OCI-M2 (cell line): ENCODE results near the gene PROKR2.

Source experiments
- DNase-seq: peaks from one replicate; lab custom pipeline; 2025; ENCODE audit not compliant: unreplicated experiment; lab: John Stamatoyannopoulos, UW

The PROKR2 gene

DNA sequence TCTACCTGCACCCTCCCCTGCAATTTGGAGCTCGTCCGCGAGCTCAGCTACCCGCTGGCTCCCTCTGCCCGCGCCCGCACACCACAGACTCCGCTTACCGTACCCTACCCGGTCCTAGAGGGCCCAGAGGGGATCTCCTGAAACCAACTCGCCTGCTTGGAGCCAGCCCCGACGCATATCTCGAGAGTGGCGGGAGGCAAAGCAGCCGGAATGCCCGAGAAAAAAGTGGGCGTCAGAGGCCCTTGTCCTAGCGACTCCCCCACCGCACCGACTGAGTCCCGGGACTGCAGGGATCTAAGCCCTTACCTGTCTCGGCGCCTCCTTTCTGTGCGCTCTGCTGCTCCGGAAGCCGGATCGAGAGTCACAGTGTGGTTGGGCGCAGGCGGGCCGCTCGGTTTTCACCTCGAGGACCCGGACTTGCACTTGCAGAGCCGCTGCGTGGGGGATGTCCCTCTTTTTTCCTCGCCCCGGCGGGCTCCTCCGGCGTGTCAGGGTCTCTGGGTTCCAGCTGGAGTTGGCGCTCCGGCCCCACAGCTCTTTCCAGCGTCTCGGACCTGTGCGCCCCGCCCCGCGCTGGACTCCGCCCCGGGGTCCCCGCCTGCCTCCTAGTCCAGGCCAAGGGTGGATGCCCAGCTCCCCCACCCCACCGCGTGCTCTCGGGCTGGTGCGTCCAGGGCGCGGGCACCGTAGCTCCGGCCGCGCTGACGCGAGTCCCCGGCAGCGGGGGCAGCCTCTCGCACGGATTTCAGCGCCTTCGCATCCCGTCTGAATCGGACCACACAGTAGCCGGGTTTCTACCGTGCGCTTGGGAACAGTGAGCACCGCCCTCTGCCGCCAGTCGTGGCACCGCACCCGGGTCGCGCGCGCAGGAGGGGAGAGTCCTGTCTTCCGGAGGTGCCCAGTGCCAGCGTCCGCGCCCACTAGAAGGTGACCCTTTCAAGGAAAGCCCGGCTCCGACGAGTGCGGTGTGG is at the start of gene PROKR2:
Gene PROKR2 (minus strand): TSS at position 767 of the 971 bp plus-strand sequence. CDS start 2,585 bp downstream, outside the sequence.
- no peak for DNase-seq

DNA sequence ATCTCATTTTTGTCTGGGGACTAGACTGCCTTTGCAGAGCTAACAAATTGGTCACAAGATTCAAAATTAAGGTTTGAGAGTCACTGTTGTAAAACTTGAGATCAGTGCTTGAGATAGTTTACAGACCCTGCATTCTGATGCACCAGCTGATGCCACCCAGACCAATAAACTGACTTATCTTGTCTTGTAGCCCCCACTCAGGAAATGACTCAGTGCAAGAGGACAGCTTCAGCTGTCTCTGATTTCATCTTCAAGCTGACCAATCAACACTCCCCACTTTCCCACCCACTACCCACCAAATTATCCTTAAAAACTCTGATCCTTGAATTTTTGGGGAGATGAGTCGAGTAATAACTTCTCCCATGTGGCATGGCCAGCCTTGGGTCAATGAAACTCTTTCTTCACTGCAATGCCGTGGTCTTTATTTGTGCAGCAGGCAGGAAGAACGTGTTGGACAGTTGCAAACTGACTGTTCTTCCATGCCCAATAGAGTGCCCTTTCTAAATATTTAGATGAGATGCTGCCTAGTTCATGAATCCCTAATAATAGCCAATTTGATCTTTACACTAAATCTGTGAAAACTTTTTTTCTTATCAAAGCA is 48.3 kb upstream of the PROKR2 start:
- DNase-seq, result no peak

DNA sequence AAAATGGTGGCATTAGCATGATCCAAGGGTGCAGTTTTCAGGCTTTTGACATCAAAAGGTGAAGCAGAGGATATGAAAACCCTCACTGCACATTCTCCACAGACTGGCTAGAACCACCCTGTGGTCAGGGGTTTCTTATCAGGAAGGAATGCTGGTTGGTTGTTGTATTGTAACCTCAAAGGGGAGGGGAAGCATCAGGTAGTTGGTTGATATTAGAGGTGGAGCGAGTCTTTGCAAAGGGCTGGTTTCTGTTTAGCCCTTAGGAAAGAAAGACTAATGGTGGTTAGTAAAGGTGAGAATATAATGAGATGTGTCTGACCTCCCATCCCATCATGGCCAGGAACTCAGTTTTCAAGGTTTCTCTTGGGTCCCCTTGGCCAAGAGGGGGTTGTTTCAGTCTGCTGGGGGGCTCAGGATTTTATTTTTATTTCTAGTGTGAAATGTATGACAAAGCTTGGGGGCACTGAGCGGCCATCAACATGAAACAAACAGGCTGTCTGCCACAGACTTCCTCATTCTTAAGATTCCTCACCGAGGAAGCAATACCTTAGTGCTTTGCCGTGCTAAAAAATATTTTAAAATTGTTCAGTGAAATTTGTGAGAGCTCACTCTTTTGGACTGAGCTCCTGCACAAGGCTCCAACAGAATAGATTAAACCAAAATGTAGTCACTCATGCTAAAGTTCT is 47.5 kb upstream of the PROKR2 start:
- DNase-seq, result no peak

DNA sequence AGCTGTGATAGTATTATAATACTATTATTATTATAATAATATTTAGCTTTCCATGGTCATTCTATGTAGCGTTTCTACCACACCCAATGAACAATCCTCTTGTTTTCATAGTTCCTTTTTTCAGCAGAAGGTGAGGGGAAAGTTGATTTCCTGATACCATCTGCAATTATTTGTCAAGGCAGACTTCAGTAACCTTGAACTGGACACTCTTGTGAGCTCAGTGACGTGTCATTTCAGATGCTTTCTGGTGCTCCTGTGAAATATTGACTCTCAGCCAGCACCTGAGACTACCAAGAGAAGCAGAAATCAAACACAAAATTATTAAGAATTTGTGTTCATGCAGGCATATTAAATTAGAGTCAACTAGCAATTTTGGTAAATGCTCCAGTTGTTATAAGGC is 46.0 kb upstream of the PROKR2 start:
- DNase-seq, result no peak

DNA sequence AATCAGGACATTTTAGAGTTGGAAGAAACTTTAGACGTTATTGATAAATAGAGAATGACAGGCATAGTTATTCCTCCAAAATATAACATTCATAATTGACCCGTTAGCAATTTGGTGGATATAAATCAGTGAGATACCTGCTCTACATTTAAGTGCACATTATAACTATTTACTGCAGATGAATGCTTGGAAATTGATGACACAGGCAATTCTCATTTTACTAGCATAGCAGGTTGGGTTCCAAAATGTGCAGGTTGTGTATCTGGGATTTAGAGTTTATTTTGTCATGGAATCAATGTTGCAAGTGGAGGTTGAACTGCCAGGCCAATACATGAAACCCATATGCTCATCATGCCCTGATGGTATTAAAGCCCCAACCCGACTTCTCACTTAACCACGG is 44.4 kb upstream of the PROKR2 start:
- DNase-seq, result no peak

DNA sequence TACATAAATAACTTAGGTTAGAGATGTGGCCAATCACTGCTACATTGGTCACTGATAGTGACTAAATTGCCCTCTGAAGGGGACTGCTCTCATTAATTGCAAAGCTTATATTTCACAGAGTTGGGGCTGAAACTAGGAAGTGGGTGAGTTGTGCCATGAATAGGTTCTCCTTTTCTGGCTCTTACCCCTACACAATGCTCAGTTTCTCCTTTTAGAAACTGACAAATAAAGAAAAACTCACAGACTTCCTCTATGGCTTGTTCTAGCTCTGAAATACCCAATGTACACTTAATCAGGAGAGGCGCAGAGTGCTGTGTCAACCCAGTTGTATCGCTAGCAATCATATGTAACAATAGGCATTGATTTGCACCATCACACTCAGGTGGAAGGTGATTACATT is 41.2 kb upstream of the PROKR2 start:
- DNase-seq, result no peak

DNA sequence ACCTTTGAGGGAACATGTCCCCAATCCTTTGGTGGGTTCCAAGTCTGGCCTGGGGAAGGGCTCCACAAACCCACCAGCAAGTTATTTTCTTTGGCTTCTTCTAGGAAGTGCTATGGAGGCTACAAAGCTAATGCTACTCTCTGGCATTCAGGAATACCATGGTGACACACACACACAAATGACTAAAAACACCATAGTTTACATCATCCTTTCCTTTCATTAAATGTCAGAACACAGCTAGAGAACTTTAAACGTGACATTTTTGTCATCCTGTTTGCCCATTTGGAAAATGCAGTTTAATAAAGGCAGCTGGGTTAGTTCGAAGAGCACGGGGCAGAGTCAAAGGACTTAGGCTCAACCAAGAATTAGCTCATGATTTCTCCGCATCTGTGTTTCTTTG is 40.2 kb upstream of the PROKR2 start:
- no peak for DNase-seq

DNA sequence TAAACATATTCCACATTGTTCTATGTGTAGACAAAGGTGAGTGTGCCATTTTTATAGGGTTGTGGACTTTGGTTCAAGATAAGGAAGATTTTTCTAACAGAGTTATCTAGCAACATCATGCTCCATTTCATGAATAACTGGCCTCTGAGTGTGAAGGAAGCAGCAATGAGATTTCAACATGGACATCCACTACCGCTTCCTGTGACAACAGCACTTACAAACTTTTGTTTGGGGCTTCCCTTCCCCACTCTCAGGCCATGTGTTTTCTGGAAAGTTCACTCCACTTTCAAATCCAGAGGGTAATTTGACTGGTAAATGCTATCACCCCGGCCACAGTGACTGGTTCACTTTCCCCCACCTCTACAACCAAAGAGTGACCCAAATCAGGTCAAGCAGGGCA is 38.1 kb upstream of the PROKR2 start:
- no peak for DNase-seq

DNA sequence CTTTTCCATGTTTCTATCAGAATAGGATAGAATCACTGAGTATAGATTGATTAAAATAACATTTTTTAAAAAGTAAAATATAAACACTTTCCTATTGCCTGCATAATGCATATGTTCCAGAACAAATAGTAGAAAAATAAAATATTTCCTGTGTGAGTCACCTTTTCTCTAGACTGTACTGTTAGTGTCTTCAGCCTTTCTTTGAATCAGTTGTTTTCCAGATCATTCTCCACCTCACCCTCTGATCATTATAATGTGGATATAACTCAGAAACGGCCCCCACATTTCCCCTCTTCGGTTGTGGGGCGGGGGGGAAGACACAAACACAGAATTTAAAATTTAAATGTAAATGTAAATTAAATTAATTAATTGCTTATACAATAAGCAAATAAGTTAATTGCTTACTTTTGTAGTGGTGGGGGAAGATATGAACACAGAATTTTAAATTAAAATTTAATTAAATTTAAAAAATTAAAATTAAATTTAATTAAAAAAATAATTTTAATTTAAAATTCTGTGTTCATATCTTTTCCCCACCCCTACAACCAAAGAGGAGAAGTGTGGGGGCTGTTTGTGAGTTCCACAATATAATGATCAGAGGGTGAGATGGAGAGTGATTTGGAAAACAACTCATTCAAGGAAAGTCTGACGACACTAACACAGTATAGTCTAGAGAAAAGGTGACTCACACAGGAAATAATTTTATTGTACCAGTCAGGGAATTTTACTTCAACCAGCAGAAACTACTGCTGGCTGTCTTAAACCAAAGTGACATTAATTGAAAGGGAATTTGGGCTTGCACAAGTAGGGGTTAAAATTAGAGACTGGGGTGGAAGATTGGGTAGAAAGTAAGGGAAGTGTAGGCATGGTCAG is 37.1 kb upstream of the PROKR2 start:
- DNase-seq, result no peak

DNA sequence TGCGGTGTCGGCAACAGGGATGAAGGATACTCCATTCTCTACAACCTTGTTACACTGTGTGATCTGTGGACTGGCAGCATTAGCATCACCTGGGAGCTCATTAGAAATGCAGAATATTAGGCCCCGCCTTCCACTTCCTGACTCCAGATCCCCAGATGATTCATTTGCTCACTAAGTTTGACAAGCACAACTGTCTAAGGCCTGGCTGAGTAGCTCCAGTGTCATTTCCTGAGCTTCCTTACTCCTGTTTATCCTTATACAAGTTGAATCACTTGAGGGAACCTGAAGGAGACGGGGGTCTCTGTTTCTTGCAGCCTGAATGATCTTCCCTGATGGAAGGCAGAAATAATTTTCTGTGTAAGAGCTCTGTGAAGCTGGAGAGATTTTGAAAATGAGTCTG is 32.7 kb upstream of the PROKR2 start:
- DNase-seq, result no peak

DNA sequence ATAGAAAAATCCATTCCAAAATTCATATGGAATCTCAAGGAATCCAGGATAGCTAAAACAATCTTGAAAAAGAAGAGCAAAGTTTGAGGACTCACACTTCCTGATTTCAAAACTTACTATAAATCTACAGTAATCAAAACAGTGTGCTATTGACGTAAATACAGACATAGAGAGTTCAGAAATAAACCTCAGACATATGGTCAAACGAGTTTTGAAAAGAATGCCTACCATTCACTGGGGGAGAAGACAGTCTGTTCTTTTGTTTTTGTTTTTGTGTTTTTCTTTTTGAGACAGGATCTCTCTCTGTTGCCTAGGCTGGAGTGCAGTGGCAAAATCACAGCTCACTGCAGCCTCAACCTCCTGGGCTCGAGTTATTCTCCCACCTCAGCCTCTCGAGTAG is 25.3 kb upstream of the PROKR2 start:
- no peak for DNase-seq

DNA sequence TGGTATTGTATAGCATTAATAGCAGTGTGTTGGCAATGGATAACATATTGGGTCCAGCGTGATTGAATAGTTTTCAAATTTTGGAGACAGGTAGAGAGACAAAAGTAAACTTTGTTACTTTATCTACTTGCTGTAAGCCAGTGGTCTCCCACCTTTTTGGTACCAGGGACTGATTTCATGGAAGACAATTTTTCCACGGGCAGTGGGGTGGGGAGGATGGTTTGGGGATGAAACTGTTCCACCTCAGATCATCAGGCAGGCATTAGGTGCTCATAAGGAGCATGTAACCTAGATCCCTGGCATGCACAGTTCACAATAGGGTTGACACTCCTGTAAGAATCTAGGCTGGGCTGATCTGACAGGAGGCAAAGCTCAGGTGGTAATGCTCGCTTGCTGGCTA is 14.6 kb upstream of the PROKR2 start:
- no peak for DNase-seq

DNA sequence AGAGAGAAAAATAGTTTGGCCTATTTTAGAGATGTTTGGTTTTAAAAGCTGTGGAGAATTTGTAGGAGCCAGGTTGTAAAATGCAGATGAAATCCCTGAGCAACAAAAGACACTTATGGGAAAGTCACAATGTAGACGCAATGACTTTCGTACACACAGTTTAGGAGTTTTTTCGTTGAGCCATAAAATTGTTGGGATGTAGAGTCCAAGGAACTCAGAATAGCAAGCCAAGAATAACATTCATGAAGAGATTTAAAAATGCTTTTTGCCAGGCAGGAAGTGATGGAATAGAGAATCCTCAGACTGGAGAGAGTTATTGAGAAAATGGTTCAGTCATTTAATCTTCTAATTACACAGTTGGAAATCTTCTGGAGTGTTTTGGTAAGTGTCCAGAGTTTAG is 11.5 kb upstream of the PROKR2 start:
- no peak for DNase-seq

DNA sequence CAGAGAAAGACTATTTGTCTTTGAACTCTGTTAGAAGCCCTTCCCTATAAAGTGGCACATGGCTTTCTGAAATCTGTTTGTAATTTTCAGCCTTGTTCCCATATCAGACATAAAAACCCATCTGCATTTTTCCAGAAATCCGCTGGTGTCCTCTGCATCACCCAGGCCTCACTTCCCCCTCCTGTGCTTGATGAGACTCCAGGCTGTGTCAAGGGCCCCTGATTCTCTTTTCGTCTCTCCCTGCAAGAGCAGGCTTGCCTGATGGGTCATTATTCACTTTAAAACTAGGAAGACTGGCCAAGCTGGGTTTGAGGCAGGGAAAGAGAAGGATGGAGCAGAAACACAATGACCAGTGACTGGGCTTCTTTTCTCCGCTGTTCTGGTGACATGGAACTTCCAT is 10.6 kb upstream of the PROKR2 start:
- DNase-seq, result no peak

DNA sequence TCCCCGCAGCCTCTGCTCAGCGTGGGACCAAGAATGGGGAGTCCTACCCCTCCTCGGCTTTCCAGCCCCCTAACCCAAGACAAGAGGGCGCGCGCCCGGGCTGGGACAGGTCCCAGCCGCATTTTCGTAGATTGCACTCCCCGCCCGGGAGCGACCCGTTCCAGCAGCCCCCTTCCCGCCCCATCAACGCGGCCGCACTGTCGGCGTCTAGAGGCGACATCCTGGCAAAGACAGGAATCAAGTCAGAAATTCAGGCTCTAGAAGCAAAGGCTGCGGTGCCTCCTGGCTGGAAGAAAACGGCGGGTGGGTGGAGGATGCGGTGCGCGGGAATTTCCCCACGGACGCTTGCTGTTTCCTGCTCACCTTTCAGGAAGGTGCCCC is 957 bp downstream of the PROKR2 start:
- no peak for DNase-seq

DNA sequence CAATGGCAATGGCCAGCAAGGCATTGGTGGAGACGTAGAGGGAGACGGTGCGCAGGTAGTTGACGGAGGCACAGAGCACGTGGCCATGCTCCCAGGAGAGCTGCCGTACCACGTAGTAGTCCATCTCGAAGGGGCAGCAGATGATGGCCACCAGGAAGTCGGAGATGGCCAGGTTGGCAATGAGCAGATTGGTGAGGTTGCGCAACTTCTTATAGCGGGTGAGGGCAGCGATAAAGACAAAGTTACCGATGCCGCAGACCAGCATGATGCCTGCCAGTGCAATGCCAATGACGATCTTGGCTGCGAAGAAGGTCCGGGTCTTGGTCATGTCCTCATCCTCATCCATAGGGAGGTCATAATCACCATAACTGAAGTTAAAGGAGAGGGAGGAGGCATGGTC is 2.8 kb downstream of the PROKR2 start:
- DNase-seq, result no peak

DNA sequence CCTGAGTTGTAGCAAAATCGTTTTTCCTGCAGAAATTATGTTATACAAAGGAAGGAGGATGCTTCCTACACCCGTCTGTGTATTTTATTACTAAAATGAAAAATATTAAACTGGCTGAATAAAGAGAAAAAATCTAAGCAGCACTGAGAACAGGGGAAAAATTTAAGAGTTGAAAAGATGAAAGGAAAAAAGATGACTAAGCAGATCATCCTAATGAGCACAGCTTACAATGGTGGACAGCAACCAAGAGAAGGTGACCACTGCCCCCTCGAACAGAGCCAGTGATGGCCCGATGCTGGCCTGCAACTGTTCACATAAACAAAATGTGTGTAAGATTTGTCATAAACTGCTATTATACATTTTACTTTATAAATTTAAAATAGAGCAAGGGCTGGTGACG is 4.2 kb downstream of the PROKR2 start:
- DNase-seq, result no peak

DNA sequence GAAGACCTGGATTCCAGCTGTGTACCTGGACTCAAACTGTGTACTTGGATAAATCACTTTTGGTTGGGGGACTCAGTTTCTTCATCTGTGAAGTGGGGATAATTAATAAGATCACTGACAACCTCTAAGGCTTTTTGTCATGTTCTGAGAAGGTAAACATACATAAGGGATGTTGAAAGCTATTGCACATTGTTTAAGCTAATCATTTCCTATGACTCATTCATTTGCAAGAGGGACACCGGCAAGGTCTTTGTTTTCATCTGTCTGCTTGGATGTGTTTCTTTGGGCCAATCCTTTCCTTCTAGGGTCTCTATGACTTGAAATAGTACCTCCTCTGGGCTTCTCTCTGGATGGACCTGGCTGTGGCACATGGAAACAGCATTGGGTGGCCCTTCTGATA is 6.8 kb downstream of the PROKR2 start:
- DNase-seq, result no peak

DNA sequence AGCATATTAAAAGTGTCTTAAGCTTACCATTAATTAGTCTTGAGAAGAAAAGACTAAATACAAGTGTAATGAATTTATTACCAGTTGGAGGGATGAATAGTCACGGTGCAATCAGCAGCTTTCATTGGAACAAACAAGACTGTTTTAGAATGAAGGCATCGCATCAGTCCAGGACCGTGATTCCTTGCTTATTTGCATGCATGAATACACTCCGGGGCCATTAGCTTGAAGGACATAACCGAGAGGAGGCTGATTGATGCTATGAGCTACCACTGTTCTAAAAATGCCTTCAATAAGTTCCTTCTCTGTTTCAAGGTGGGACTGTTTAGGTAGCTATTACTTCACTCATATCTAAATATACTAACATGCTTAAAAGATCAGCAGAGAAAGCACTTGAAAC is 17.9 kb downstream of the PROKR2 start:
- no peak for DNase-seq

DNA sequence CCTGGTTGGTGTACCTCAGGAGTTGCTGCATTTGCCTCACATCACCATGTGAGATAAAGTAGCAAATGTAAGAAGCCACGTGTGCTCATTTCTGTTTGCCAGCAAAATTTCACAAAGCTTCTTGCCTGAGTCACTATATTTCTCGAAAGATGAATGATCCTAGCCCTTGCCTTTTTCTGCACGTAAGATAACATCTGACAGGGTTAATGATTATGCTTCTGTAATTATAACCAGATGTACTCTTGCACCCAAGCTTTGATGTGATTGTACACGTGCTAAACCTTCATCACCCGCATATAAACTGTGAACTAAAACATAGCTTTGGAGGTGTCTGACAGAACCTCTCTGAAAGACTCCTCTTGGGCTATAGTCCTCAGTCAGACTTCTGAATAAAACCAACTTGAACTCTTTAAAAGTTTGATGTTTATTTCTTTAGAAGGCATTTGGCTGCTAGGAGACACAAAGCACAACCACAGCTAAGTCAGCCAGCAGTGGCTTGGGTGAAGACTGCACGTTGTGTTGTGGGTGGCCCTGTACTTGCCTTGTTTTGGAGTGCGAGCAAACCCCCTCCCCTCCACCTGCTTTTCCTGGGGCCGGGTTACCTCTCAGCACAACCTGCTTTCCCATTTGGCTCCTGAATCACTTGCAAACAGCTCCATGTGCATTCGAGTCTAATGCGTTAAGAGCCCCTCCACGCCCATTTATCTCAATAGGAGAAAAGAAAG is 19.3 kb downstream of the PROKR2 start:
- DNase-seq, result no peak
